Heart left ventricle (tissue), 16 donors: ENCODE results near the gene LAMA1. TPM values are rescaled to one million over a fixed set of nuclear protein-coding genes. Genes with fewer than 3 reads are reported as not detected.

Experiments
- ATAC-seq, 4 donors: fragments of 200-7000 bp; cut with Tn5 transposase; one replicate each; pipeline ENCODE4 v1.9.1; 2020 to 2022; ENCODE audit warnings: moderate library complexity in 4 of 4, mild to moderate bottlenecking in 3 of 4, moderate number of reproducible peaks in 1 of 4
- DNase-seq, 5 donors: peaks; one replicate each; pipeline ENCODE4 v3.0.0-alpha.2; 2020
- H3K27ac ChIP-seq, 12 donors: fragments of 200-600 bp; sonication (generic) in 4 of 12; one replicate each; pipeline versions ENCODE4 v1.5.0 to v1.8.0; 2016 to 2022; ENCODE audit warnings: mild to moderate bottlenecking in 2 of 12
- H3K27me3 ChIP-seq, 9 donors: fragments of 200-600 bp; sonication (generic) in 2 of 9; one replicate each; pipeline versions ENCODE4 v1.5.1 to v1.8.0; 2016 to 2022; ENCODE audit warnings: mild to moderate bottlenecking in 3 of 9
- H3K36me3 ChIP-seq, 9 donors: fragments of 200-600 bp; sonication (generic) in 2 of 9; one replicate each; pipeline versions ENCODE4 v1.5.0 to v1.8.0; 2018 to 2022; ENCODE audit warnings: mild to moderate bottlenecking in 2 of 9
- H3K4me1 ChIP-seq, 12 donors: fragments of 200-600 bp; sonication (generic) in 4 of 12; one replicate each; pipeline versions ENCODE4 v1.5.0 to v1.8.0; 2016 to 2022; ENCODE audit warnings: mild to moderate bottlenecking in 3 of 12
- H3K4me3 ChIP-seq, 12 donors: fragments of 200-600 bp; sonication (generic) in 4 of 12; one replicate each; pipeline versions ENCODE4 v1.5.0 to v1.8.0; 2017 to 2022; ENCODE audit warnings: mild to moderate bottlenecking in 9 of 12, moderate library complexity in 4 of 12
- H3K9me3 ChIP-seq, 12 donors: fragments of 200-600 bp; sonication (generic) in 4 of 12; one replicate each; pipeline versions ENCODE4 v1.5.0 to v1.8.0; 2016 to 2022; ENCODE audit warnings: mild to moderate bottlenecking in 1 of 12
- CTCF ChIP-seq, 12 donors: fragments of 200-600 bp; sonication (generic) in 4 of 12; IDR thresholded peaks; one replicate each; pipeline versions ENCODE4 v1.5.0 to v1.8.0; 2018 to 2022; ENCODE audit warnings: antibody characterized with exemption in 12 of 12, mild to moderate bottlenecking in 5 of 12
- POLR2A ChIP-seq, 2 donors: fragments of 450-650 bp; IDR thresholded peaks; one replicate each; pipeline ENCODE4 v1.6.1; 2017; ENCODE audit warnings: antibody characterized with exemption in 2 of 2, mild to moderate bottlenecking in 2 of 2, moderate library complexity in 2 of 2
- WGBS, 4 donors: extraction: QIAGEN DNeasy Blood & Tissue Kit in 2 of 4; methylation state at CpG; one replicate each; pipeline versions ENCODE4 v1.1.5 to v1.1.7; 2013 to 2018; 5-methylcytosine and 5-hydroxymethylcytosine counted together
- intact Hi-C, 10 donors: fragments of 100-400 bp; cut with DNase I; formaldehyde crosslinking; loops; one replicate each; pipeline versions ENCODE4 v1.11.1 to v1.14.2; 2022
- polyA plus RNA-seq, 2 donors: library from polyadenylated mRNA; stranded (reverse); fragments of 200-250 nt; gene quantifications; one replicate each; pipeline ENCODE4 v1.2.3, GENCODE V29; 2013
- total RNA-seq, 9 donors: library from RNA; depleted of rRNA in 2 of 9; stranded (reverse); fragments of >200 nt in 2 of 9; fragmentation: NEBNext Ultra II Directional in 3 of 9; extraction: Animal tissue kit (Norgen Biotek cat#: 25700) in 3 of 9; gene quantifications; one replicate each; pipeline versions ENCODE4 v1.1.0 to v1.2.4, GENCODE V29; 2016 to 2023
- donor health status: ischemic (EF 13 %, LVEDD 7.1; RV severe dilation, severe dysfunction).
- donor health status: healthy with polysubstance abuse.
- donor health status: DM: no; HTN: yes; CAD: no.
- donor health status: DM: no; HTN: no; CAD: no.
- donor health status: ischemic (EF 25% LVEDD 6.9; RV normal size, moderate dysfunction).
- donor health status: ischemic (EF 25% LVEDD 5.7; RV mildly dilated, moderate dysfunction).
- donor health status: healthy.
- donor health status: DM: yes; HTN: yes; CAD: no.
- donor health status: ischemic (EF 35%, LVEDD 5.7; RV mildly dilated, moderate dysfunction).
- donor health status: nonischemic (EF 11% LVEDD 7.7; RV severe dilation, severe dysfunction).
- donor health status: DM: yes; HTN: yes; CAD: no.
- donor health status: PGD.
- donor health status: ischemic (EF 29% LVEDD 5.4; RV normal size, mild dysfunction).
- donor health status: nonischemic (EF 23%, LVEDD 6.1; RV moderate dilation, normal function).

LAMA1 gene
- total and polyA plus RNA-seq, 11 donors, result 0.04 to 1.7 (median 0.28) TPM

DNA sequence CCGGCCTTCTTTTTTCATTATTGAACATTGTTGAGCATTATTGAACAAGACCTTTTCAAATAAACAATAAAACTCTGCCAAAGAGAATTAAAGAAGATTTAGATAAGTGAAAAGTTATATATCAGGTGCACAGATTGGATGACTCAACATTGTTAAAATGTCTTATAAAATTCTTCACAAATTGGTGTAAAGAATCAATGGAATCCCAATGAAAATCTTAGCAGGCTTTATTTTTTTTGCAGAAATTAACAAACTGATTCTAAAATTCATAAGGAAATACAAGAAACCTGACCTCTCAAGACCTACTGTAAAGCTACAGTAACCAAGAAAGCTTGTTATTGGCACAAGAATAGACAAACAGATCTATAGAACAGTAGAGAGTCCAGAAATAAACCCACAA, 70.3 kb downstream of the LAMA1 start:
- H3K27me3 ChIP-seq, result no peaks in the 10 kb centered on the region
- ATAC-seq (no peak), DNase-seq (no peak)
- WGBS, 4 donors, result 75 to 91% (median 85%) methylated on average over 1 of the region's 1 CpG
- intact Hi-C loops, result no loop called here
- H3K36me3 ChIP-seq, result no peaks in the 10 kb centered on the region
- no peaks in the 10 kb centered on the region for H3K9me3 ChIP-seq
- H3K27ac ChIP-seq, result no peak overlapping the region
- H3K4me1 ChIP-seq, result no peaks in the 10 kb centered on the region
- no peak overlapping the region for H3K4me3 ChIP-seq
- TF ChIP-seq CTCF (IDR thresholded peaks at IDR 0.05) (no peak), POLR2A (IDR thresholded peaks at IDR 0.05) (no peak)

GRCh38 chr18:7038330-7038851, 79.2 kb downstream of the LAMA1 start:
- Histone ChIP-seq H3K27me3 (peaks cover 0 to 4% (median 0%) of the 10 kb centered on the region in 9 donors), H3K4me3 (peak overlapping the region in 8 of 12 donors; percentile 4 to 44 (median 29)), H3K27ac (peak overlapping the region in 4 of 12 donors; percentile 6 to 38 (median 26)), H3K9me3 (no peaks in the 10 kb centered on the region), H3K36me3 (no peaks in the 10 kb centered on the region), H3K4me1 (peaks cover 0 to 8% (median 0%) of the 10 kb centered on the region in 12 donors)
- intact Hi-C loops, result no loop called here
- ATAC-seq, result peak; percentile 67 to 98 (median 92)
- WGBS, 4 donors, result 24 to 32% (median 26%) methylated on average over 20 of the region's 20 CpGs
- DNase-seq, result peak; percentile 28 to 82 (median 74)
- TF ChIP-seq CTCF (IDR thresholded peaks at IDR 0.05), result peak in 11 of 12 donors; percentile 29 to 58 (median 48)
- no peak for TF ChIP-seq POLR2A (IDR thresholded peaks at IDR 0.05)

DNA sequence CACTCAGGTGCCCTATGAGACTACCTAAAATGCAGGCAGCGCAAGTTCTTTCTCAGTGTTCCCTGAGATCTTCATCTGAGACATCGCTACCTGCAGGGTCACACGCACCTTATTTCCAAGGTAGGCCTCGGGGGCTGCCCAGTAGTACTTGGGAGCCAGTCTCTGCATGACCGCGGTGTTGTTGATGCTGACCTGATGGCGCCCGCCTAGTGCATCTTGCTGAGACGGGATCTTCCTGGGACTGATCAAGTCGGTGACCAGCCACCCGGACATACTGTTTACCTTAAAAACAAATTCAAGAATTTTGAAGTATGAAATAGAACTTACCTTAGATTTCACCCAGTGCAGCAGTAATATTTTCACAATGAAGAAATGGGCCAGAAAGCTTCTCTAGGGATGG, 80.1 kb downstream of the LAMA1 start:
- TF ChIP-seq POLR2A (IDR thresholded peaks at IDR 0.05), result no peak
- TF ChIP-seq CTCF (IDR thresholded peaks at IDR 0.05), result no peak
- ATAC-seq (no peak), DNase-seq (no peak)
- peaks cover 0 to 8% (median 0%) of the 10 kb centered on the region in 12 donors for H3K4me1 ChIP-seq
- no peaks in the 10 kb centered on the region for H3K9me3 ChIP-seq
- no peak overlapping the region for H3K4me3 ChIP-seq
- 97 to 99% (median 98%) methylated on average over 9 to 11 of the region's 11 CpGs for WGBS, 4 donors
- H3K27me3 ChIP-seq, result peaks cover 0 to 4% (median 0%) of the 10 kb centered on the region in 9 donors
- intact Hi-C loops, result no loop called here
- no peak overlapping the region for H3K27ac ChIP-seq
- H3K36me3 ChIP-seq, result no peaks in the 10 kb centered on the region

GRCh38 chr18:7035807-7036206, 81.8 kb downstream of the LAMA1 start:
- Histone ChIP-seq H3K9me3 (no peaks in the 10 kb centered on the region), H3K36me3 (no peaks in the 10 kb centered on the region), H3K27ac (no peak overlapping the region), H3K4me3 (no peak overlapping the region), H3K4me1 (peaks cover 0 to 8% (median 0%) of the 10 kb centered on the region in 12 donors), H3K27me3 (no peaks in the 10 kb centered on the region)
- no peak for TF ChIP-seq CTCF (IDR thresholded peaks at IDR 0.05)
- no peak for TF ChIP-seq POLR2A (IDR thresholded peaks at IDR 0.05)
- DNase-seq (no peak), ATAC-seq (no peak)
- WGBS, 4 donors, result 94 to 95% (median 95%) methylated on average over 11 of the region's 11 CpGs
- intact Hi-C loops, result no loop called here
